ENCODE results near the gene PLGRKT. TPM values are rescaled to one million over a fixed set of nuclear protein-coding genes. Genes with fewer than 3 reads are reported as not detected.

Gene PLGRKT
- total RNA-seq, 1 donor from 2014 or later = 11.1 TPM

DNA sequence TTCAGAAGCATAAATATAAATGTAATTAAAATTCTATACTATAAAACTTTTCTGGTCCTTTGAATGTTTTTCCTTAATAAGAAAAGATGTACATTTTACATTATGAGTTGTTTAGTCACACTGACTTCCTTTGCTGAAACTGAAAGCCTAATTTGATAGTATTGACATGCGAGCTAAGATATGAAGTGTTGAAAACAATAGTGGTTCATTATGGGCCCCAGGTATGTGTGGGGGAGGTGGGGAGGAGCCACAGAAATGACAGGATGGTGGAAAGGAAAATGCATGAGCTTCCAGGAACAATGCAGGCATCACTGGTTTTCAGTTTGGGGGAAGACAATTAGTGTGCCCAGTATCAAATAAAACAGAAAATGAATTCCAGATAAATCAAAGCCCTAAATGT lies 62.6 kb downstream of the PLGRKT start:
- Mint-ChIP-seq H3K27ac (ENCODE audit: unreplicated experiment) (no peak overlapping the region), H3K4me1 (ENCODE audit: low read depth) (no peaks in the 10 kb centered on the region), H3K4me3 (ENCODE audit: unreplicated experiment) (no peak overlapping the region), H3K36me3 (ENCODE audit: low read depth) (peaks cover 1% of the 10 kb centered on the region), H3K9me3 (ENCODE audit: low read depth) (no peaks in the 10 kb centered on the region), H3K27me3 (ENCODE audit: low read depth) (no peaks in the 10 kb centered on the region)
- DNase-seq (ENCODE audit: low spot score) = no peak
- TF ChIP-seq, protein P1, sequence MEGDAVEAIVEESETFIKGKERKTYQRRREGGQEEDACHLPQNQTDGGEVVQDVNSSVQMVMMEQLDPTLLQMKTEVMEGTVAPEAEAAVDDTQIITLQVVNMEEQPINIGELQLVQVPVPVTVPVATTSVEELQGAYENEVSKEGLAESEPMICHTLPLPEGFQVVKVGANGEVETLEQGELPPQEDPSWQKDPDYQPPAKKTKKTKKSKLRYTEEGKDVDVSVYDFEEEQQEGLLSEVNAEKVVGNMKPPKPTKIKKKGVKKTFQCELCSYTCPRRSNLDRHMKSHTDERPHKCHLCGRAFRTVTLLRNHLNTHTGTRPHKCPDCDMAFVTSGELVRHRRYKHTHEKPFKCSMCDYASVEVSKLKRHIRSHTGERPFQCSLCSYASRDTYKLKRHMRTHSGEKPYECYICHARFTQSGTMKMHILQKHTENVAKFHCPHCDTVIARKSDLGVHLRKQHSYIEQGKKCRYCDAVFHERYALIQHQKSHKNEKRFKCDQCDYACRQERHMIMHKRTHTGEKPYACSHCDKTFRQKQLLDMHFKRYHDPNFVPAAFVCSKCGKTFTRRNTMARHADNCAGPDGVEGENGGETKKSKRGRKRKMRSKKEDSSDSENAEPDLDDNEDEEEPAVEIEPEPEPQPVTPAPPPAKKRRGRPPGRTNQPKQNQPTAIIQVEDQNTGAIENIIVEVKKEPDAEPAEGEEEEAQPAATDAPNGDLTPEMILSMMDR (IDR thresholded peaks at IDR 0.05) = no peak

DNA sequence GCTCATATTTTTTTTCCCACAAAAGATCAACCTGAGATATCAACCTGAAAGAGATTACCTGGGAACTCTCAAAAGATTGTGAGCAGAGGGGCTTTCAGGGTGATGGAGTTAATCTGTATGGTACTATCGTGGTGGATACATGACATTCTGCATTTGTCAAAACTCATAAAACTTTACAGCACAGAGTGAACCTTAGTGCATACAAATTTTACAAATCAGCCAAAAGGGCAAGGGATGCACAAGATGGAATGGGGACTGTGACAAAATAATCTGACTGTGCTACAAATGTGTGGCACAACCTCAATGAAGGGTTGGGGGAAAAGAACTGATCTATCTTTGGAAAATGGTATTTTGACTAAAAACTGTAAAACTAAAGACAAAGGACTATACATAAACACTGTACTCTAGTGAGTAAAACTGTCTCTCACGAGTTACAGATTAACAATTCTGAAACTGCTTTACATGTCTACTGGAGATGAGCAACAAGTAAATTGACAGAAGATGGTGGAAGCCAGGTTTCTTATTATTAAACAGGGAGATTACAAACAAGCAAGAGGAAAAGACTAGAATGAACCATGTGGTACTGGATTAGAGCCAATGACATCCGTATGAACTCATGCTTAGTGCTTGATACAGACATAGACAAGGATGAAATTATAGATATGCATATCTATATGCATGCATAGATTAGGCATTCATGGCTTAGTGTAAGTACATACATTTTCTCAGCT lies 73.3 kb downstream of the PLGRKT start:
- Mint-ChIP-seq H3K27ac (ENCODE audit: unreplicated experiment) (no peak overlapping the region), H3K4me3 (ENCODE audit: unreplicated experiment) (no peak overlapping the region), H3K4me1 (ENCODE audit: low read depth) (peaks cover 4% of the 10 kb centered on the region), H3K9me3 (ENCODE audit: low read depth) (peaks cover 6% of the 10 kb centered on the region), H3K36me3 (ENCODE audit: low read depth) (peaks cover 2% of the 10 kb centered on the region), H3K27me3 (ENCODE audit: low read depth) (no peaks in the 10 kb centered on the region)
- no peak for DNase-seq (ENCODE audit: low spot score)
- TF ChIP-seq, protein P1 (IDR thresholded peaks at IDR 0.05) = no peak

DNA sequence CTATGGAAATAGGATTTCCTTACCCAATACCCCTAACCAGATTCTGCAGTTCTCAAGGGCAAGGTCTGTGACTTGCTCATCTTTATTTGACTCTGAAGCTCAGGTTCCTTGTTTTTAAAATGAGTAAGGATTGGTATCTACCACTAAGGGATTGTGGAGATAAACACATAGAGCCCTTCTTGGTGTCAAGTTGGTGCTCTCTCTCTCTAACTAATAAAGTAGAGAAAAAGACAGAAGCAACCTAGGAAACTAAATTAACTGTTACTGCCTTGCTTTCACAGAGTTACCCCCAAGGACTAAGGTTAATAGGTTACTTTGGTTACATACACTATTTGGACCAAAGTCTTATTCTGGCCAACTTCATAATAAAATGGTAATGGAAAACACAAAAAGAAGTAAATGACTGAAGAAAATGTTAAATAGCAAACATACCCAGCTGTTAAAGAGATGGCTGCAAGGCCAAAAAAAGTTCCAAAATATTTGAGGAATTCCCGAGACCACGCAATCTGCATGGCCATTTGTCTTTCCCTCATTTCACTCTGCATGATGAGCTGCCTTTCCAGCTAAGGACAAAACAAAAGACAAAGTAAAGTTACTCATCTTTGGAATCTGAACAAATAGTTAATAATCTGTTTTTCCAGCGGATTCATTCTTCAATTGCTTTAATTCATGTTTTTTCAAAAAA lies 76.3 kb downstream of the PLGRKT start:
- Mint-ChIP-seq H3K4me1 (ENCODE audit: low read depth) (peaks cover 4% of the 10 kb centered on the region), H3K4me3 (ENCODE audit: unreplicated experiment) (no peak overlapping the region), H3K27me3 (ENCODE audit: low read depth) (no peaks in the 10 kb centered on the region), H3K9me3 (ENCODE audit: low read depth) (no peaks in the 10 kb centered on the region), H3K27ac (ENCODE audit: unreplicated experiment) (no peak overlapping the region), H3K36me3 (ENCODE audit: low read depth) (peaks cover 9% of the 10 kb centered on the region)
- TF ChIP-seq, protein P1 (IDR thresholded peaks at IDR 0.05) = no peak
- DNase-seq (ENCODE audit: low spot score) = no peak

DNA sequence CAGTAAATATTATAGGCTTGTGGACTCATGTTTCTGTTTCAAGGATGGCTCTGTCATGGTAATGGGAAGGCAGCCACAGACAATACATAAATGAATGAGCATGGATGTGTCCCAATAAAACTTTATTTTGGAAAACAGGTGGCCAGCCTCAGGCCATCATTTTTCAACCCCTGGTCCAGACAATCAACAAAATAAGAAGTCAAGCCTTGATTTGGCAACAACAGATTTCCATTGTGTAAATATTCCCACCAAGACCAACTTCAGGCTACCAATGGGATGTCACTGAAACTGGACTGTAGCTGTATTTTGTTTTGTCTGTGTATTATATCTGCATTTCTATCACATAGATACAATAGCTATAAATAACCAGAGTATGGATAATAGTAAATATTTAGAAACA lies 77.4 kb downstream of the PLGRKT start:
- peaks cover 4% of the 10 kb centered on the region for H3K4me1 Mint-ChIP-seq (ENCODE audit: low read depth)
- H3K36me3 Mint-ChIP-seq (ENCODE audit: low read depth) = peaks cover 9% of the 10 kb centered on the region
- no peak overlapping the region for H3K27ac Mint-ChIP-seq (ENCODE audit: unreplicated experiment)
- DNase-seq (ENCODE audit: low spot score) = no peak
- no peak overlapping the region for H3K4me3 Mint-ChIP-seq (ENCODE audit: unreplicated experiment)
- TF ChIP-seq, protein P1 (IDR thresholded peaks at IDR 0.05) = no peak
- H3K9me3 Mint-ChIP-seq (ENCODE audit: low read depth) = no peaks in the 10 kb centered on the region
- no peaks in the 10 kb centered on the region for H3K27me3 Mint-ChIP-seq (ENCODE audit: low read depth)

DNA sequence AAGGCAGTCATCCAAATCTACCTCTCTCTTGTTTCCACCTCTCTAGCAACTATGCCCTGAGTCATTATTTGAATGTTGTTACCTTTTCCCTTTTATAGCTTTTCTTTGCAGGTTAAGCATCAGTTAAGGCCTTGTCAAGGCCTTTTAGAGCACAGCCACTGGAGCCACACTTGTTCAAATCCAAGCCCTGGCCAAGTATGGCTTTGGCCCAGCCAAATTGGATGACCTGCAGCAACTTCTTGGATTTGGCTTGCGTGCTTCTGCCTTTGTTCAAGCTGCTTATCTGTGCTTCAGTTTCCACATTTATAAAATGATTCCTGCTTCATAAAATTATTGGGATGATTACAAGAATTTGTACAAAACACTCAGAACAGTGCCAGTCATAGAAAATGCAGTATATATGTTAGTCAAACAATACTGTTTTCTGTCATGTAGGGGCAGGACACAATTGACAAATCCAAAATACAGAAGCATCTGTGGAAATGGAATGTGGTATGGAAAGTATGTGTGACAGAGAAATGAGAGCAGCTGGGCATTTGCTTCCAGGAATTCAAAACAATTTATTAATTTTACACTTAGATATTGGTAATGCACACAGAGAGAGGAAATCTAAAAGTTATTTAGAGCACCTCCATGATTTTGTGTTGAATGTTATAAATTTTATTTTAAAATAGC lies 80.2 kb downstream of the PLGRKT start:
- no peak overlapping the region for H3K4me3 Mint-ChIP-seq (ENCODE audit: unreplicated experiment)
- peaks cover 9% of the 10 kb centered on the region for H3K36me3 Mint-ChIP-seq (ENCODE audit: low read depth)
- no peak for DNase-seq (ENCODE audit: low spot score)
- no peak overlapping the region for H3K27ac Mint-ChIP-seq (ENCODE audit: unreplicated experiment)
- TF ChIP-seq, protein P1 (IDR thresholded peaks at IDR 0.05) = no peak
- peaks cover 2% of the 10 kb centered on the region for H3K9me3 Mint-ChIP-seq (ENCODE audit: low read depth)
- peaks cover 4% of the 10 kb centered on the region for H3K4me1 Mint-ChIP-seq (ENCODE audit: low read depth)
- no peaks in the 10 kb centered on the region for H3K27me3 Mint-ChIP-seq (ENCODE audit: low read depth)

Data from chondrocyte (in vitro differentiated cells).